Fibroblast of the conjunctiva (primary cell): Measurements from ENCODE around the gene IKBKG.
"Not testable (repeated sequence)": the region's sequence is repeated elsewhere in the genome, so short reads cannot be mapped to it uniquely, and the experiment has no call there.

Experiments
- DNase-seq: peaks from one replicate; pipeline ENCODE4 v3.0.0-alpha.2; 2010; ENCODE audit warnings: low read depth

IKBKG gene

GRCh38 chrX:154605566-154605965, 58.1 kb downstream of the IKBKG start:
- DNase-seq, result no peak

GRCh38 chrX:154607370-154607769, 60.0 kb downstream of the IKBKG start:
- DNase-seq, result no peak

- DNase-seq, result not testable (repeated sequence)
These were observed 60.6 kb downstream of the IKBKG start for GRCh38 chrX:154607976-154608375.

- not testable (repeated sequence) for DNase-seq
These were observed 61.4 kb downstream of the IKBKG start for GRCh38 chrX:154608823-154609222.

- not testable (repeated sequence) for DNase-seq
These were observed 63.7 kb downstream of the IKBKG start for GRCh38 chrX:154611146-154611545.

- not testable (repeated sequence) for DNase-seq
These were observed 66.2 kb downstream of the IKBKG start for GRCh38 chrX:154613586-154613985.
